Naive thymus-derived CD4-positive, alpha-beta T cell (primary cell): ENCODE data around the gene IL17REL. TPM values are rescaled to one million over a fixed set of nuclear protein-coding genes. Genes with fewer than 3 reads are reported as not detected.

Experiments used
- ATAC-seq: fragments of 150-1000 bp; cut with Tn5 transposase; 2 replicates; pipeline ENCODE4 v1.10.0; 2021; ENCODE audit warnings: mild to moderate bottlenecking, moderate library complexity
- CTCF ChIA-PET: fragments of 350-600 bp; sonication (Branson Sonifier 250); formaldehyde crosslinking; loops from one replicate; lab custom pipeline; 2021; ENCODE audit warnings: antibody characterized with exemption; lab: Charles Lee
- POLR2A ChIA-PET: fragments of 350-600 bp; sonication (Branson Sonifier 250); formaldehyde crosslinking; loops from one replicate; lab custom pipeline; 2021; ENCODE audit warnings: antibody characterized with exemption, inconsistent platforms; lab: Charles Lee
- DNase-seq, 9 donors: peaks; one replicate each; pipeline versions ENCODE4 v3.0.0 to v3.0.0-alpha.2; 2020 to 2022; ENCODE audit warnings: mixed read lengths in 1 of 9
- H3K27ac ChIP-seq: one replicate; pipeline ENCODE4 v1.7.0; 2013; ENCODE audit warnings: mild to moderate bottlenecking, low read depth, low read length, moderate library complexity
- H3K27me3 ChIP-seq, 2 donors: one replicate each; pipeline ENCODE4 v1.7.0; 2013; ENCODE audit warnings: low read length in 2 of 2, mild to moderate bottlenecking in 2 of 2, moderate library complexity in 2 of 2; ENCODE audit not compliant: control insufficient read depth in 2 of 2, insufficient read depth in 2 of 2
- H3K36me3 ChIP-seq, 3 experiments: 1 replicate in 2 of 3; 2 replicates in 1 of 3; pipeline ENCODE4 v1.7.0; 2013; ENCODE audit warnings: low read length in 3 of 3, mild to moderate bottlenecking in 3 of 3, moderate library complexity in 1 of 3; ENCODE audit not compliant: insufficient read depth in 3 of 3, control insufficient read depth in 2 of 3
- H3K4me1 ChIP-seq, 2 donors: one replicate each; pipeline ENCODE4 v1.7.0; 2013; ENCODE audit warnings: low read length in 2 of 2, mild to moderate bottlenecking in 2 of 2, moderate library complexity in 1 of 2; ENCODE audit not compliant: control insufficient read depth in 2 of 2, insufficient read depth in 2 of 2
- H3K4me3 ChIP-seq: 2 replicates; pipeline ENCODE4 v1.7.0; 2013; ENCODE audit warnings: mild to moderate bottlenecking, low read length
- H3K9me3 ChIP-seq, 3 experiments: 1 replicate in 2 of 3; 2 replicates in 1 of 3; pipeline ENCODE4 v1.7.0; 2013; ENCODE audit warnings: low read length in 3 of 3; ENCODE audit not compliant: control insufficient read depth in 2 of 3
- H3K27ac Mint-ChIP-seq, 9 donors: one replicate each; pipeline ENCODE4 v1.8.0; 2020 to 2022; ENCODE audit warnings: mixed read lengths in 9 of 9, mild to moderate bottlenecking in 8 of 9, moderate library complexity in 5 of 9, inconsistent platforms in 2 of 9
- H3K27me3 Mint-ChIP-seq, 5 donors: one replicate each; pipeline ENCODE4 v1.8.0; 2021 to 2022; ENCODE audit warnings: mixed read lengths in 5 of 5, mild to moderate bottlenecking in 1 of 5
- H3K36me3 Mint-ChIP-seq, 5 donors: one replicate each; pipeline ENCODE4 v1.8.0; 2020 to 2022; ENCODE audit warnings: mixed read lengths in 5 of 5, mild to moderate bottlenecking in 3 of 5, inconsistent platforms in 1 of 5
- H3K4me1 Mint-ChIP-seq, 7 donors: one replicate each; pipeline ENCODE4 v1.8.0; 2020 to 2022; ENCODE audit warnings: mixed read lengths in 7 of 7, mild to moderate bottlenecking in 3 of 7, inconsistent platforms in 1 of 7
- H3K4me3 Mint-ChIP-seq, 10 donors: one replicate each; pipeline ENCODE4 v1.8.0; 2020 to 2022; ENCODE audit warnings: mild to moderate bottlenecking in 10 of 10, mixed read lengths in 10 of 10, moderate library complexity in 6 of 10, inconsistent platforms in 2 of 10
- H3K9me3 Mint-ChIP-seq, 11 donors: one replicate each; pipeline ENCODE4 v1.8.0; 2020 to 2022; ENCODE audit warnings: mixed read lengths in 11 of 11, mild to moderate bottlenecking in 4 of 11, inconsistent platforms in 1 of 11, moderate library complexity in 1 of 11
- intact Hi-C, 2 donors: fragments of 100-400 bp; cut with micrococcal nuclease; formaldehyde crosslinking; loops; one replicate each; pipeline ENCODE4 v1.15.1; 2023
- polyA plus RNA-seq, 2 donors: library from polyadenylated mRNA; unstranded; fragments of 300-500 nt; fragmentation: Illumina TruSeq; gene quantifications; one replicate each; pipeline ENCODE4 v1.2.3, GENCODE V29; 2021
- total RNA-seq, 6 experiments: library from RNA in 5 of 6; stranded (reverse) in 5 of 6; gene quantifications; 1 replicate in 5 of 6; 2 replicates in 1 of 6; pipeline ENCODE4 v1.2.3 and lab custom pipeline; 2021 to 2026

The IL17REL gene
- total and polyA plus RNA-seq, 7 experiments from 2014 or later = not detected

DNA sequence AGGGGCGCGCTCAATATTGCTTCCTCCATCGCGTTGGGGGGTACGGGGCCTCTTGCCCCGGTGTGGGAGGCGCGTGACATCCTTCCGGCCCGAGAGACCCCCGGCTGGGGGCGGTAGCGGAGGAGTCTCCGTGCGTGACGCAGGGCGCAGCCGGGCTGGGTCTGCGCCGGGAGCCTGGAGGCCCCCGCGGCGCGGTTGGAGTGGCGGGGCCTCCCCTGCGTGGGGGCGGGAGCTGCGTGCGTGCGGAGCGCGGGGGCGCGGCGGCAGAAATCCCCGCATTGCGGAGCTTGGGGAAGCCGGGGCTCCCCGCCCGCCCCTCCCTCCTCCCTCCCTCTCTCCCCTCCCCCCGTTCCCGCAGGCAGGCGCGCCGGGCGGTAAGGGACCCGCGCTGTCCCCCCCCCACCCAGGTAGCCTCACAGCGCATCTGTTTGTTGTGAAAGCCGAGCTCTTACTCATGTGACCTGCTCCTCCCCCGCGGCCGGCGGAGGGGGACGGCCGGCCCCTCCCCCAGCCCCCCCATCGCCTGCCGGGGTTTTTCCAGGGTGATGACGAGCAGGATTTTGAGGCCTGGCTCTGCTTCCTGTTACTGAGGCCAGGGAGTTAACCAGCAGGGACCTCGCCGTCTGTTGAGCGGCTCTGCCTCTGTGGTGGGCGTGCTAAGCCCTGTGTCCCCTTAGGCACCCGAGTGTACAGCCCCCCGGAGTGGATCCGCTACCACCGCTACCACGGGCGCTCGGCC, 50.4 kb downstream of the IL17REL start:
- intact Hi-C loops = loop anchor here (5.0 to 10.0 kb wide), 3 partner anchors 110 to 573 kb away; partner anchors contain the start of genes TYMP (in 1 of the 2) and ZBED4 (in 1 of the 2)
- ATAC-seq (peak; percentile 50), DNase-seq (peak; percentile 58 to 88 (median 66))
- POLR2A ChIA-PET = interaction anchor here (0.8 to 3.7 kb wide), 8 partner anchors 9 to 659 kb away, joined by 3 to 48 read pairs (median 8); no protein-coding TSS in a partner anchor
- Mint-ChIP-seq H3K4me1 (peaks cover 7 to 33% (median 23%) of the 10 kb centered on the region in 7 donors), H3K4me3 (peak overlapping the region; percentile 82 to 95 (median 90)), H3K36me3 (peaks cover 0 to 12% (median 0%) of the 10 kb centered on the region in 5 donors), H3K27ac (peak overlapping the region in 8 of 9 donors; percentile 76 to 96 (median 89)), H3K9me3 (peaks cover 0 to 4% (median 0%) of the 10 kb centered on the region in 11 donors), H3K27me3 (no peaks in the 10 kb centered on the region)
- H3K27me3 ChIP-seq = no peaks in the 10 kb centered on the region
- H3K27ac ChIP-seq = peak overlapping the region; percentile 90
- no peaks in the 10 kb centered on the region for H3K9me3 ChIP-seq
- peak overlapping the region; percentile 86 for H3K4me3 ChIP-seq
- CTCF ChIA-PET = interaction anchor here (0.9 kb wide), 1 partner anchor 29 kb away, joined by 3 read pairs; no protein-coding TSS in a partner anchor
- H3K4me1 ChIP-seq = peaks cover 26 to 27% of the 10 kb centered on the region in 2 donors
- H3K36me3 ChIP-seq = peaks cover 0 to 31% (median 4%) of the 10 kb centered on the region in 3 experiments

DNA sequence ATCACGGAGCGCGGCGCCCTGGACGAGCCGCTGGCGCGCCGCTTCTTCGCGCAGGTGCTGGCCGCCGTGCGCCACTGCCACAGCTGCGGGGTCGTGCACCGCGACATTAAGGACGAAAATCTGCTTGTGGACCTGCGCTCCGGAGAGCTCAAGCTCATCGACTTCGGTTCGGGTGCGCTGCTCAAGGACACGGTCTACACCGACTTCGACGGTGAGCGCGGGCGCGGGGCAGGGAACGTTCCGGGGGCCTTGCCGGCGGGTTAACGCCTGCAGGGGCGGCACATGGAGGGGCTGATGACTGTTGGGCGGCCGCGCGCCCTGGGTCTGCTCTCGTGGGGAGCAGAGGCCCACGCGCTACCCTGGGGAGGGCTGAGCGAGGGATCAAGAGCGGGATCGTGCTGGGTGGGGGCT, 51.0 kb downstream of the IL17REL start:
- ChIA-PET POLR2A (interaction anchor here (0.7 to 3.7 kb wide), 12 partner anchors 9 to 612 kb away, joined by 3 to 48 read pairs (median 4); partner anchors contain the start of genes ALG12 and CRELD2), CTCF (interaction anchor here (0.9 kb wide), 1 partner anchor 28 kb away, joined by 3 read pairs; no protein-coding TSS in a partner anchor)
- Histone ChIP-seq H3K9me3 (no peaks in the 10 kb centered on the region), H3K27me3 (no peaks in the 10 kb centered on the region), H3K27ac (peak overlapping the region; percentile 90), H3K4me1 (peaks cover 26% of the 10 kb centered on the region in 2 donors), H3K4me3 (peak overlapping the region; percentile 86), H3K36me3 (peaks cover 0 to 31% (median 4%) of the 10 kb centered on the region in 3 experiments)
- H3K4me3 Mint-ChIP-seq = peak overlapping the region; percentile 82 to 95 (median 90)
- DNase-seq (peak in 1 of 9 donors; percentile 36), ATAC-seq (no peak)
- peaks cover 7 to 30% (median 22%) of the 10 kb centered on the region in 7 donors for H3K4me1 Mint-ChIP-seq
- H3K27me3 Mint-ChIP-seq = no peaks in the 10 kb centered on the region
- H3K27ac Mint-ChIP-seq = peak overlapping the region in 8 of 9 donors; percentile 76 to 96 (median 89)
- H3K9me3 Mint-ChIP-seq = peaks cover 0 to 4% (median 0%) of the 10 kb centered on the region in 11 donors
- peaks cover 0 to 12% (median 0%) of the 10 kb centered on the region in 5 donors for H3K36me3 Mint-ChIP-seq
- intact Hi-C loops = loop anchor here (5.0 to 10.0 kb wide), 3 partner anchors 109 to 573 kb away; partner anchors contain the start of genes TYMP (in 1 of the 2) and ZBED4 (in 1 of the 2)

DNA sequence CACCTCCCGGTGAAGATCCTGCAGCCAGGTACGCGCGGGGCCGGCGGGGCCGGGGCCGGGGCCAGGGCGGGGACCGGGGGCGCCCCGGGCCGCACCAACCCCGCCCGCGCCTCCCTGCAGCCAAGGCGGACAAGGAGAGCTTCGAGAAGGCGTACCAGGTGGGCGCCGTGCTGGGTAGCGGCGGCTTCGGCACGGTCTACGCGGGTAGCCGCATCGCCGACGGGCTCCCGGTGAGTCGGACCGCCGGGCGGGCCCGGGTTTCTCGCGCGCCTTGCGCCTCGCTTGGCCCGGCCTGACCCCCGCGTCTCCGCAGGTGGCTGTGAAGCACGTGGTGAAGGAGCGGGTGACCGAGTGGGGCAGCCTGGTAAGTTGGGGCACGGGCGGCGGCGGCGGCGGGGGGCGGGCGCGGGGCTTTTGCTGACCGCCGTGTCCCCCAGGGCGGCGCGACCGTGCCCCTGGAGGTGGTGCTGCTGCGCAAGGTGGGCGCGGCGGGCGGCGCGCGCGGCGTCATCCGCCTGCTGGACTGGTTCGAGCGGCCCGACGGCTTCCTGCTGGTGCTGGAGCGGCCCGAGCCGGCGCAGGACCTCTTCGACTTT, 51.5 kb downstream of the IL17REL start:
- peaks cover 0 to 31% (median 4%) of the 10 kb centered on the region in 3 experiments for H3K36me3 ChIP-seq
- no peak for ATAC-seq
- CTCF ChIA-PET = interaction anchor here (0.9 to 1.0 kb wide), 2 partner anchors 9 to 27 kb away, joined by 3 to 4 read pairs; no protein-coding TSS in a partner anchor

DNA sequence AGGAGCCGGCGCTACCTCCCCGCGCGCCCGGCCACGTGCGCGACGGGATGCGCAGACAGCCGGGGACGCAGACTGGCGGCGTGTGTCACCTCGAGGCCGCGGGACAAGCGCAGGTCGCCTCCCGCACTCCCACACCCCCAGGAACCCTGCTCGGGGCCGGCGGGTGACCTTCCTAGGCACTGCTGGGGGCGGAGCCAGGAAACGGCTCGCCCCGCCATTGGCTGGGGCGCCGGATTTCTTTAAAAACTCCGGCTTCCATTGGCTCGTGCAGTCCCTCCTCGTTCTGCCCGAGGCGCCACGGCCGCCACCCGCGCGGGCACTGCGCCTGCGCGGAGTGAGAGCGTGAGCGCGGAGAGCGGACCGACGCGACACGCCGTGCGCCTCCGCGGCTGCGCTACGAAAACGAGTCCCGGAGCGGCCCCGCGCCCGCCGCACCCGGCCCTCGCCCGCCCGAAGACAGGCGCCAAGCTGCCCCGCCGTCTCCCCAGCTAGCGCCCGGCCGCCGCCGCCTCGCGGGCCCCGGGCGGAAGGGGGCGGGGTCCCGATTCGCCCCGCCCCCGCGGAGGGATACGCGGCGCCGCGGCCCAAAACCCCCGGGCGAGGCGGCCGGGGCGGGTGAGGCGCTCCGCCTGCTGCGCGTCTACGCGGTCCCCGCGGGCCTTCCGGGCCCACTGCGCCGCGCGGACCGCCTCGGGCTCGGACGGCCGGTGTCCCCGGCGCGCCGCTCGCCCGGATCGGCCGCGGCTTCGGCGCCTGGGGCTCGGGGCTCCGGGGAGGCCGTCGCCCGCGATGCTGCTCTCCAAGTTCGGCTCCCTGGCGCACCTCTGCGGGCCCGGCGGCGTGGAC, 52.2 kb downstream of the IL17REL start, which contains the start of gene PIM3:
Gene PIM3, plus strand, starts transcription at position 614 of the 846 bp plus-strand sequence. Its CDS starts 176 bp downstream, at position 790.
- Histone ChIP-seq H3K9me3 (no peaks in the 10 kb centered on the region), H3K36me3 (peaks cover 0 to 31% (median 4%) of the 10 kb centered on the region in 3 experiments), H3K4me3 (peak within 1 kb of the TSS; percentile 86), H3K4me1 (peaks cover 20 to 26% of the 10 kb centered on the region in 2 donors), H3K27me3 (no peaks in the 10 kb centered on the region), H3K27ac (peak within 1 kb of the TSS; percentile 90)
- peak within 1 kb of the TSS; percentile 82 to 95 (median 90) for H3K4me3 Mint-ChIP-seq
- intact Hi-C loops = loop anchor here (1.0 to 10.0 kb wide), 8 partner anchors 15 to 574 kb away; partner anchors contain the start of genes ALG12 (in 2 of the 2), CRELD2 (in 2 of the 2), BRD1 (in 1 of the 2) and TYMP (in 1 of the 2)
- H3K27ac Mint-ChIP-seq = peak within 1 kb of the TSS; percentile 76 to 96 (median 89)
- H3K9me3 Mint-ChIP-seq = peaks cover 0 to 4% (median 0%) of the 10 kb centered on the region in 11 donors
- H3K27me3 Mint-ChIP-seq = no peaks in the 10 kb centered on the region
- DNase-seq (peak; percentile 90 to 95 (median 94)), ATAC-seq (peak; percentile 80)
- CTCF ChIA-PET = interaction anchor here (1.0 to 1.4 kb wide), 2 partner anchors 8 to 171 kb away, joined by 3 to 4 read pairs; no protein-coding TSS in a partner anchor
- peaks cover 0 to 12% (median 0%) of the 10 kb centered on the region in 5 donors for H3K36me3 Mint-ChIP-seq
- POLR2A ChIA-PET = interaction anchor here (0.7 to 3.7 kb wide), 14 partner anchors 8 to 547 kb away, joined by 3 to 48 read pairs (median 4); partner anchors contain the start of genes ALG12, CRELD2, LMF2 and NCAPH2
- H3K4me1 Mint-ChIP-seq = peaks cover 7 to 30% (median 15%) of the 10 kb centered on the region in 7 donors

More for the DNA sequence above, 51.5 kb downstream of the IL17REL start:
- Mint-ChIP-seq H3K27ac (peak overlapping the region in 7 of 9 donors; percentile 76 to 96 (median 89)), H3K9me3 (peaks cover 0 to 4% (median 0%) of the 10 kb centered on the region in 11 donors), H3K27me3 (no peaks in the 10 kb centered on the region), H3K36me3 (peaks cover 0 to 12% (median 0%) of the 10 kb centered on the region in 5 donors), H3K4me1 (peaks cover 7 to 30% (median 18%) of the 10 kb centered on the region in 7 donors), H3K4me3 (peak overlapping the region; percentile 82 to 95 (median 90))
- Histone ChIP-seq H3K27ac (peak overlapping the region; percentile 90), H3K9me3 (no peaks in the 10 kb centered on the region), H3K4me3 (peak overlapping the region; percentile 86), H3K4me1 (peaks cover 21 to 26% of the 10 kb centered on the region in 2 donors), H3K27me3 (no peaks in the 10 kb centered on the region)
- intact Hi-C loops = loop anchor here (5.0 to 10.0 kb wide), 3 partner anchors 109 to 574 kb away; partner anchors contain the start of genes TYMP (in 1 of the 2) and ZBED4 (in 1 of the 2)
- DNase-seq = peak in 3 of 9 donors; percentile 24 to 64 (median 51)
- POLR2A ChIA-PET = interaction anchor here (0.7 to 3.7 kb wide), 13 partner anchors 8 to 613 kb away, joined by 3 to 48 read pairs (median 4); partner anchors contain the start of genes ALG12 and CRELD2

DNA sequence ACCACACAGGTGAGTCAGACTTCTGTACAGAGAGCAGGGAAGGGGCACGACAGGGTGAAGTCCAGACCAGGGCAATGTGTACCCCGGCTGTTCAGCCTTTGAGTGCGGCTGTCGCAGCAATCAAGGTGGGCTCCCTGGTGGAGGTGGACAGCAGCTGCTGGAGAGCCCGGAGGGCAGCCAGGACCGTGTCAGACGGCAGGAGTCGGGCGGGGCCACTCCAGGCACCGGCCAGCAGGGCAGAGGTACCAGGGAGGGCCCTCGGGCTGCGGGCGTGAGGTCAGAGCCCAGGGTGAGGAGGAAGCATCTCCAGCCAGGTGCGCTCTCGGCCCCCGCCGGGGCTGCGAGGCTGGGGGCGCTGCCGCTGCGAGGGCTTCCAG, 52.8 kb downstream of the IL17REL start:
- Histone ChIP-seq H3K9me3 (no peaks in the 10 kb centered on the region), H3K27me3 (no peaks in the 10 kb centered on the region), H3K36me3 (peaks cover 0 to 29% (median 4%) of the 10 kb centered on the region in 3 experiments), H3K4me3 (peak overlapping the region; percentile 64), H3K4me1 (peaks cover 20 to 26% of the 10 kb centered on the region in 2 donors), H3K27ac (peak overlapping the region; percentile 90)
- ATAC-seq (no peak), DNase-seq (peak in 1 of 9 donors; percentile 61)
- ChIA-PET POLR2A (interaction anchor here (0.7 to 3.7 kb wide), 14 partner anchors 9 to 548 kb away, joined by 3 to 48 read pairs (median 4); partner anchors contain the start of genes ALG12, CRELD2, LMF2 and NCAPH2), CTCF (interaction anchor here (1.0 to 1.4 kb wide), 2 partner anchors 7 to 170 kb away, joined by 3 to 4 read pairs; no protein-coding TSS in a partner anchor)
- Mint-ChIP-seq H3K27me3 (no peaks in the 10 kb centered on the region), H3K4me1 (peaks cover 7 to 26% (median 15%) of the 10 kb centered on the region in 7 donors), H3K4me3 (peak overlapping the region; percentile 65 to 86 (median 78)), H3K27ac (peak overlapping the region; percentile 59 to 91 (median 86)), H3K36me3 (peaks cover 0 to 12% (median 0%) of the 10 kb centered on the region in 5 donors), H3K9me3 (peaks cover 0 to 4% (median 0%) of the 10 kb centered on the region in 11 donors)
- intact Hi-C loops = loop anchor here (1.0 to 10.0 kb wide), 8 partner anchors 14 to 575 kb away; partner anchors contain the start of genes ALG12 (in 2 of the 2), CRELD2 (in 2 of the 2), BRD1 (in 1 of the 2) and TYMP (in 1 of the 2)
